Left hindlimb (tissue), 1 donor: ENCODE results near the gene KIFAP3.
A peak's percentile ranks its signal among the peaks of the same experiment; 100 is the strongest.
"Not testable (repeated sequence)": the region's sequence is repeated elsewhere in the genome, so short reads cannot be mapped to it uniquely, and the experiment has no call there.

ENCODE experiments used
- DNase-seq: peaks from one replicate; pipeline ENCODE4 v3.0.0-alpha.2; 2018

KIFAP3 gene

DNA sequence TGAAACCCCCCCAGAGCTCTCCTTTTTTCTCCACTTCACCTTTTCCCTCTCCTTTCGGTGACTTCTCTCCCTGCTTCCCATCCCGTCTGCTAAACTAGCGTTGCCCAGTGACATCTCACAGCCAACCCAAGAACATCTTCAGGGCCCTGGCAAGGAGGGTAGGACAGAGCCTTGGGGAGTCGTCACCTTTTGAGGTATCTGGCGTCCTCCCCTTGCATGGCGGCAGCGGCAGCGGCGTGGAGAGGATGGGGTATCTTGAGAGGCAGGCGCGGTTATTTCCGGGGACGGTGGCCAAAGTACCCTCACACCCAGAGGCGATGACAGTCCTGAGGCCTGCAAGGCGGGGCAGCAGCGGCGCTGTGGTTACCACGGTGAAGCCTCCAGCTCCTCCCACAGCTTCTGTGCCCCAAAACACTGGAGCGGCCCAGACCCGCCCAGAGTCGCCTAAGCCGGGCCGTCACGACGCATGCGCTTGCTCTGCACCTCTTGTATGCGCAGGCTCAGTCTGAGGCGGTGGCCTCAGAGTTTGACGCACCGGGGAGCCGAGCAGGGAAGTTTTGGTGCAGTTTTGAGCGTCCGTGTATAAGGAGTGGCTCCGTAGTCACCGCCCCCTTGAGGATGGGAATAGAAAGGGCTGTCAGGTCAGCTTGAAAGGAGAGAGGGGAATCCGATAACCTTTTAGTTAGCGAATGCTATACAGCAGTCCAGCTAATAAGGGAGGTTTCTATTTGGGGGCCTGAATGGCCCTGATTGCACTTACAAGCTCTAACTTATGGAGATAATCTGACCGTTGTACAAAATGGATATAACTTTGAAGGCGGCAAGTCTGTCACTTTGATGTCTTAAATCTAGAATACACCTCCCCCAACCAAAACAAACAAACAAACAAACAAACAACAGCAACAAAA lies at the start of gene KIFAP3:
KIFAP3 (minus strand) TSS at position 446 of the 908 bp plus-strand sequence; CDS start at position 218, 228 bp downstream.
- peak; percentile 98 for DNase-seq

DNA sequence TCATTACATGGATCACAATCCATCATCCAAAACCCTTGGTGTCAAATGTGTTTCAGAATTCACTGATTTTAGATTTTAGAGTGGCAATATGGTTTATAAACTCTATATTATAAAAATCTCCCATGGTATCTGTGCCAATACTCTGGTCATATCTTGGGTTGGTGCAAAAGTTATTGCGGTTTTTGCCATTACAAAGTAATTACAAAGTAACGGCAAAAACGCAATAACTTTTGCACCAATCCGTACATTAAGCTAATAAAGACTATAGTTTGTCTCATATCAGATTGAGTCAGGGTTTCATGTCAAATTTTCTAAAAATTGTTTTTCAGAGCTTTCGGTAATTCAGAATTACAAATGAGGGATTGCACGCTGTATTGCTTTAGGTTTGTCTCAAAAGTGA lies 47.9 kb upstream of the KIFAP3 start:
- DNase-seq: no peak

DNA sequence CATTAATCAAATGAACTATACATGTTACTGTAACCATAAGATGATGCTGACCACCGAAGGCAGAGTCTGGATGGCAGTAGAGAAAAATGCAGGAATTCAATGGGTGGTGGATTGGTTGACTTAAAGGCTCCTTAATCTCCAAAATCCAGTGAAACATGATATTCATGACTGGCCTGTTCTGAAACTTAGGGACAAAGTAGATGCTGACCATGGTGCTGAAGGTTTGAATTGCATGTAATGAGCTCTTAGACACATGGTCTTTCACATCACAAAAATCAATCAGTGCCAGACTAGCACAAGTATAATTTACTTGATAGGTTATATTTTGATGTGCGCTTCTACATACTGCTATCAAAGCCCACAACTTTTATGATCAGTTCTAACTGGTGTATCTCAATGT lies 40.4 kb upstream of the KIFAP3 start:
- DNase-seq: no peak

DNA sequence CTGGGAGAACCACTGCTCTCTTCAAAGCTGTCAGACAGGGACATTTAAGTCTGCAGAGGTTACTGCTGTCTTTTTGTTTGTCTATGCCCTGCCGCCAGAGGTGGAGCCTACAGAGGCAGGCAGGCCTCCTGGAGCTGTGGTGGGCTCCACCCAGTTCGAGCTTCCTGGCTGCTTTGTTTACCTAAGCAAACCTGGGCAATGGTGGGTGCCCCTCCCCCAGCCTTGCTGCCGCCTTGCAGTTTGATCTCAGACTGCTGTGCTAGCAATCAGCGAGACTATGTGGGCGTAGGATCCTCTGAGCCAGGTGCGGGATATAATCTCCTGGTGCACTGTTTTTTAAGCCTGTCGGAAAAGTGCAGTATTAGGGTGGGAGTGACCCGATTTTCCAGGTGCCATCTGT lies 38.6 kb upstream of the KIFAP3 start:
- DNase-seq: not testable (repeated sequence)

DNA sequence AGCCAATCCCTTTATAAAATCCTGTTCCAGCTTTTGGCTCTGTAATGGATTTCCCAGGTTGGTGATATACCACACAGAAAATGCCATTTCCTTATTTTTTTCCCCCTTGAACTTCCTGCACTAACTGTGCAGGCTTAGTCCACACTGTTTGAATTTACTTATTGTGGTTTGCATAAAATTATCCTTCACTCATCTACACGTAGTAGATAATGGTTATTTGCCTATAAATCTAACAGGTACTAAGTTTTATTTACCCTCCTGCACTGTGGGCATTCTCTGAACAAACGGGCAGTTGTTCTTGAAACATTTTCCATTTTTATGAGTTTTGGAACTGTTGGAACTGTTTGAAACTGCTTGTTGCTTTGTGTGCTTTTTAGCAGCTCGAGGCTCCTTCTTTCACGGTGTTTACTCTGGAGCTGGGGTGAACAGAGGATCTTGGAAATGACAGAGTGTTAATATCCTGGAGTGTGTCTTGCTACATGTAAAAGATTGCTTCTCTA lies 23.0 kb upstream of the KIFAP3 start:
- no peak for DNase-seq

DNA sequence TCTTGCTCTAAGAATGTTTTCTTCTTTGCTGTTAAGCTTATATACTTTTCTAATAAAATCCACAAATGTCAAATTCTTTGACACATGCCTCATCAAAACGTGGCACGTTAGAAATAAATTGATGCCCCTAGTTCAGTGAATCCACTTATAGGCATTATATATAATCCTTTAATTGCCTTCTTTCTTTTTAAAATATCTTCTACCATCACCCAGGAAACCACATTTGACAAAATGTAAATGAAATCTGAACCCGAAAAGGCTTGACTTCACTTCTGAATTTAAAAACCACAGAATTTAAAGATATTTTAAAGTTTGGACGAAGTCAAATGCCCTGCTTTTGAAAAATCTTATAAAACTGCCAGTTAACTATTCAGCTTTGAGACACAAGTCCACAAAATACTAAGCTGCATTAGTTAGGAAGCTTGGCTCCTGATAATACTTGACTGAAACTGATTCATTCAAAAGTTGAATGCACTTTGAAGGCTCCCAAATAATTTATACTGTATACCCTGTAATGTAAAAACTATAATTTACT lies 22.4 kb upstream of the KIFAP3 start:
- no peak for DNase-seq

DNA sequence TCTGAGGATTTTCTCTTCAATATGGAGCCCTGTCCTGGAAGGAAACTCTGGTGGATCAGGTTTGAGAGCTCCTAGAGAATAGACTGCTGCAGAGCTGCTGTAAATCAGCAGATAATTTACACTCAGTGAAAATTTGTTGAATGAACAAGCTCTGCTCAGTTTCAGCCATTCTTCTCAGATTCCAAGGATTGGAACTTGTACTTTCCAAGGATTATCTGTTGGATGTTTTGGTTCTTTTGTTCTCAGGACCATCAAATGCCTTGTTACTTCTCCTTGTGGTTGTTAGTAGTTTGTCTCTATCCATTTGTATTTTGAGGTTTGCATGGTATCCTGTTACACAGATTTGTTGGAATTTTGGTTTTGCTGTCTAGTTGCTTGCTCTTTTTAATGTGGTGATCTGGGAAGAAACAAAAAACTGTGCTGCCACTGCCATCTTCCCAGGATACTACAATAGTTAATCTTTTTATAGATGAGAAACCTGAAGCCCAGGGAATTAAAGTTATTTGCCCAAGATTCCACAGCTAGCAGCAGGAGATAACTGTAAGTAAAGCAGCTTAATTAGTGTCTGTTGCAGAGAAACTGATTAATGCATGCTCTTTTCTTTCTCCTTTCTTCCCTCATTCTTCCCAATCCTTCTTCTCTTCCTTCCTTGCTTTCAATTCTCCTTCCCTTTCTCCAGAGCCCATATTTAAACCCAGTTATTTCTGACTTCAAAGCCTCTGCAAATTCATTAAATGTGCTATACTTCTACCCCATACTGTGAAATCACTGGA lies 21.7 kb upstream of the KIFAP3 start:
- DNase-seq: no peak

DNA sequence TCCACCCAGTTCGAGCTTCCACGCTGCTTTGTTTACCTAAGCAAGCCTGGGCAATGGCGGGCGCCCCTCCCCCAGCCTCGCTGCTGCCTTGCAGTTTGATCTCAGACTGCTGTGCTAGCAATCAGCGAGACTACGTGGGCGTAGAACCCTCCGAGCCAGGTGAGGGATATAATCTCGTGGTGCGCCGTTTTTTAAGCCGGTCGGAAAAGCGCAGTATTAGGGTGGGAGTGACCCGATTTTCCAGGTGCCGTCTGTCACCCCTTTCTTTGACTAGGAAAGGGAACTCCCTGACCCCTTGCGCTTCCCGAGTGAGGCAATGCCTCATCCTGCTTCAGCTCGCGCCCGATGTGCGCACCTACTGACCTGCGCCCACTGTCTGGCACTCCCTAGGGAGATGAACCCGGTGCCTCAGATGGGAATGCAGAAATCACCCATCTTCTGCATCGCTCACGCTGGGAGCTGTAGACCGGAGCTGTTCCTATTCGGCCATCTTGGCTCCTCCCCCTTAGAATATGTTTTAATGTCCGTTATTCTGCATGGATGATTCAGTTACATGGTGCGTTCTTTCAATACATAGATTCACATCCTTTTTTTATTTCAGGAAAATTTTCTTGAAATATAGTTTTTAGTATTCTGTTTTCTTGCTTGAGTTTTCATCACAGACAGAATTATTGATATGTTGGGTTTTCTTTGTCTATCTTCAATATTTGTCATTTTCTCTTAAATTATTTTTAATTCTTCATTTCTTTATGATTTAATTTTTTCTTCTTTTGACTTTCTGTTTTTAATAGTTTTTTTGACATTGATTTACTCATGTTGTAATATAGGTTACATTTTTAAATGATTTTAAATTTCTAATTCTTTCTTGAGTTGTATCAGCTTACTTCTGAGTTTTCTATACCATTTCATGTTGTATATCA lies 20.5 kb upstream of the KIFAP3 start:
- not testable (repeated sequence) for DNase-seq

DNA sequence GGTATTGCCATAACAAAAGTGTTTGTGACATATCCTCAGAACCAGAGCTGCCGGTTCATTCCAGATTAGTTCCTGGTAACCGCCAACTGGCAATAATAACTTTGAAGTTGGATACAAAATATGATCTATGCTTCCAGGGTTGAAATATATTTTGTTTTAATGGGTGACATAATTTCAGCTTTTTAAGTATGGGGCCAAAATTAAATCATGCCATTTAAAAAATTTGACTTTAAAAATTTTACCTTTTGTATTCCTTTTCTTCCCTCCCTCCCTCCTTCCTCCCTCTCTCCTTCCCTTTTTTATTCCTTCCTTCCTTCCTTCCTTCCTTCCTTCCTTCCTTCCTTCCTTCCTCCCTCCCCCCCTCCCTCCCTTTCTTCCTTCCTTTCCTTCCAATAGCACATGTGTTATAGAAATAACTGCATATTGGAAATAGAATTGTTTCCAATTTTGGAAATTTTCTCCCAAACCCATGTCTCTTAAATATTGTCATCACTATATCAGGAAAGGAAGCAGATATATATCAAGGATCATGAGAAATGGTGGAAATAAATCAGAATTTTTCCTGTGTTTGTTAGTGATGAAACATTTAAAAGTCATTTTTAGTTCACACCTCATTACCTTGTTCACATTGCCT lies 12.0 kb upstream of the KIFAP3 start:
- DNase-seq: no peak

DNA sequence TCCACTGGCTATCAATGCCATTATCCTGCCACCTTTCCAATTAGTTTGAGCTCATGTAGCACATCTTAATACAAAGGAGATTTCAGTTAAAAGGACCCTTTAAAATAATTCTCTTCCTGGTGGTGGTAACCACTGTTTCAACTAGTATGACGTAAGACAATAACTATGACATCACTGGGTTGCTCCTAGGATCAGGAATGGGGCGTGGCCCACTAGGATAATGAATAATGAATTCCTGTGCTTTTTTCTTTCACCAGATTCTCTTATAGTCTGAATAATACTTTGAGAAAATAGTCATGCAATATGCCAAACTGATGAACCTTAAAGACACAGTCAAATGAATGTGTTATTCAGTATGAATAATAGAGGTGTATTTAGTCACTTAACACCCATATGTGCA lies 10.6 kb upstream of the KIFAP3 start:
- DNase-seq: no peak

DNA sequence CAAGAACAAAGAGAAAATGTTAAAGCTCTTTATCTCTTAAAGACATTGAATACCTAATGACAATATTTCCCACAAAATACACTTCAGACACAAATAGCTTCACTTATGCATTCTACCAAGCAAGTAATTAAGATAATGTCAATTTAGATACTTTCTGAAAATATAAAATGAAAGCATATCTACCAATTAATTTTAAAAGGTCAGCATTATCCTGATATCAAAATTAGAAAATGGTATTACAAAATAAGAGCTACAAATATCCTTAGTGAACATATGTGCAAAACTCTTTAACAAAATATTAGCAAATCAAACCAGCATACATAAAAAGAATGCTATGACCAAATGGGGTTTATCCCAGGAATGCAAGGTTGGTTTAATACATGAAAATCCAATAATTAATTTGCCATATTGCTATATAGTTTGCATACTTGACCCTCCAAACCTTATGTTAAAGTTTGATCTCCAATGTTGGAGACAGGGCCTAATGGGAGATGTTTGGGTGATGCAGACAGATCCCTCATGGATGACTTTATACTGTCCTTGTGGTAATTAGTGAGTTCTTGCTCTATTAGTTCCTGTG lies 4.2 kb upstream of the KIFAP3 start:
- DNase-seq: no peak

DNA sequence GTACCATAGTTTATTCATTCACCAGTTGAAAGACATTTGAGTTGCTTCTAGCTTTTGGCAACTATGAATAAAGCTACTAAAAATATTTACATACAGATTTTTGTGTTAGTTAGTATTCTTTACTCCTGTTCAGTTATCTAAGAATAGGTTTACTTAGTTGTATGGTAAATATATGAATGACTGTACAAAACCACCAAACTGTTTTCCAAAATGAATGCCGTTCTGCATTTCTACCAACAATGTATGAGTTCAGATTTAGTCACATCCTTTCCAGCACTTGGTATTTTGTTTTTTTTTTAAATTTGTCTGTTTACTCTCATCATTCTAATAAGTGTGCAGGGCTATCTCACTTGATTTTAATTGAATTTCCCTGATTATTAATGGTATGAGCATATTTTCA lies 3.4 kb upstream of the KIFAP3 start:
- no peak for DNase-seq

DNA sequence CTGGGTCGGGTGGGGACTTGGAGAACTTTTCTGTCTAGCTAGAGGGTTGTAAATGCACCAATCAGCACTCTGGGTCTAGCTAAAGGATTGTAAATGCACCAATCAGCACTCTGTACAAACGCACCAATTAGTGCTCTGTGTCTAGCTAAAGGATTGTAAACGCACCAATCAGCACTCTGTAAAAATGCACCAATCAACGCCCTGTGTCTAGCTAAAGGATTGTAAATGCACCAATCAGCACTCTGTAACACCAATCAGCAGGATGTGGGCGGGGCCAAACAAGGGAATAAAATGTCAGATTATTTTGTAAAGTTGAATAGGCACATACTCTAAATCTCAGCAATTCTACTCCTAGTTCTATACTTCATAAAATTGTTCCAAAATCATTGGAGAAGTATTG lies 2.5 kb upstream of the KIFAP3 start:
- DNase-seq: not testable (repeated sequence)

DNA sequence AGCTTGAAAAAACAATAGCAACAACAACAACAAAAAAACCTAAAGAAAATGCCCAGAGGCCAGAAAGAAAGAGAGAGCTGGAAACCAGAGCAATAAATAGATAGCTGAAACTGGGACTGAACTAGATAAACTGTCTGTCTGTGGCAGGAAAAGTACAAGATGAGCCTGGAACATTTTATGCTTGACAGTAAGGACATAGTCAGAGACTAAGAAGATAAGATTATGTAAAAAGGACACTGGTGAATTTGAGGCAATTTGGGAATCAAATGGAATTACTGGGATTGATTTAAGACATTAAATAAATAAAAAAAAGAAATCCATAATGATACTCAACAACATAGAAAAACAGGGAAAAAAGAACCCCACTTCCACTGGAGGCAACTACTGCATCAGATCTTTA lies 1.7 kb upstream of the KIFAP3 start:
- no peak for DNase-seq

DNA sequence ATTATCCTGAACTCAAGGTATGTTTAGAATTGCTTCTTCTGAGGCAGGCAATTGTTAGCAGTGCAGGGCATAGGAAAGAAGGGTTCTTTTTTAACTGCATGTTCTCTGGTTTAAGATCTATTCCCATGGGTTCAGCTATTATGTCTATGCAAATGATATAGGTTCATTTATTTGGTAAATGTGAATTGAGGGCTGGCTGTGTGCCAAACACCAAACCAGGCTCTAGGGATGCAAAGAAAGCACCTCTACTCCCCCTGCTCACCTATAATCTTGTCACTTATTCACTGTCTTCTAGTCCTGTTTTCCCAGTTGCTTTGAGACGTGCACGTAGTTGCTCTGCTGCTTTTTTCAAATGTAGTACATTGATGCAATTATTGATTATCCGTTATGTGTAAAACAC lies 691 bp upstream of the KIFAP3 start:
- DNase-seq: no peak

DNA sequence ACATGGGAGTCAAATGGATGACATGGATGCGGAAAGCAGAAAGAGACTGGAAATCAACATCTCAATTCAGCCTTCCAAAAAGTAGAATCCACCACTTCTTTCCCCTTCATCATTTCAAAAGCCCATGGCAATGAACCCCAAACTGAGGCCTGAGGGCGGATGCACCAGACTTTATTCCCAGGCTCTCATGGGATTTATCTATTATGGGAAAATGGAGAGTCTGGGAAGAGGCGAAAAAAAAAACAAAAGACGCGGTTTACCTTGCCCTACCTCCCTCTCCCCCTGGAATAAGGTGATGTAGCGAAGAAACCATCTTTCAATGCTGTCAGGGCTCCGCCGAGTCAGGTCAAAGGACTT lies 624 bp downstream of the KIFAP3 start:
- no peak for DNase-seq

DNA sequence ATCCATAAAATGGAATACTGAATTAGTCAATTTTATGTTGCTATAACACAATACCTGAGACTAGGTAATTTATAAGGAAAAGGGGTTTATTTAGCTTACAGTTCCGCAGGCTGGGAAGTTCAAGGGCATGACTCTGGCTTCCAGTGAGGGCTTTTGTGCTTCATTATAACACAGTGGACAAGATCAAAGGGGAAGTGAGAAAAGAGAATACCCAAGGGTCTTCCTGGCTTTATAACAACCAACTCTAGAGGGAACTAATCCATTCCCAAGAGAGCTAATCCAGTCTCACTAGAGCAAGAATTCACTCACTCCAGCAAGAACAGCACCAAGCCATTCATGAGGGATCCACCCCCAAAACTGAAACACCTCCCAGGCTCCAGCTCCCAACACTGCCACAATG lies 3.1 kb downstream of the KIFAP3 start:
- DNase-seq: no peak

DNA sequence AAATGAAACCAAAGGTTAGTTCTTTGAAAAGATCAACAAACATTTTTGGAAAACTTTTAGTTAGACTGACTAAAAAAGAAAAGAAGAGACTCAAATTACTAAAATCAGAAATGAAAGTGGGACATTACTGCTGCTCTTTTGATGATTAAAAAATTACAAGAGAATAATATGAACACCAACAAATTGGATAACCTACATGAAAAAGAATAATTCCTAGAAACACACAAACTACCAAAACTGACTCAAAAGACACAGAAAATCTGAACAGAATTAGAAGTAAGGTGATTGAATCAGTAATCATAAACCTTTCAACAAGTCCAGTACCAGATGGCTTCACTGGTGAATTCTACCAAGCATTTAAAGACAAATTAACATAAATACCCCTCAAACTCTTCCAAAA lies 5.6 kb downstream of the KIFAP3 start:
- DNase-seq: no peak

DNA sequence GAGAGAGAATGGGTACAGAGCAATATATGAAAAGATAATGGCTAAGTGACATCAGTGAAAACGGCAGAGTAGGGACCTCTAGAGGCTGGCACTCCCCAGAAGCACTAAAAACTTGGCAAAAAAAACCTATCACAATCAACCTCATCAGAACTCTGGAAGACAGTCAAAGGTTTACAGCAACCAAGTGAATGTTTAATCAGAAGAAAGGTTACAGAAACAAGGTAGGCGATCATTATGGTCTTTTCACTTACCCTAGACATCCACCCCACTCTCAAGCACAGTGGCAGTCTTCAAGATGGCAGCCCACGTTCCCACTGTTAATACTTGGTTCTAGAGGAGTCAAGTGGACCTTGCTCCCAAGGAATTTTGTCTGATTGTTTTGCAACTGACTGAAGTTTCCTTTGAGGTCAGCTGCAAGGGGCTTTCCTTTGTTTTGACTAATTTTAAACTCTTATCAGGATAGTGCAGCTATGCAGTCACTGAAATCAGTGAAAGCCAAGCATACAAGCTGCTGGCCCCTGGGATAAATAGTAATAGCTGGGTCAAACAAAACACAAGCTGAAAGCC lies 7.2 kb downstream of the KIFAP3 start:
- DNase-seq: no peak

DNA sequence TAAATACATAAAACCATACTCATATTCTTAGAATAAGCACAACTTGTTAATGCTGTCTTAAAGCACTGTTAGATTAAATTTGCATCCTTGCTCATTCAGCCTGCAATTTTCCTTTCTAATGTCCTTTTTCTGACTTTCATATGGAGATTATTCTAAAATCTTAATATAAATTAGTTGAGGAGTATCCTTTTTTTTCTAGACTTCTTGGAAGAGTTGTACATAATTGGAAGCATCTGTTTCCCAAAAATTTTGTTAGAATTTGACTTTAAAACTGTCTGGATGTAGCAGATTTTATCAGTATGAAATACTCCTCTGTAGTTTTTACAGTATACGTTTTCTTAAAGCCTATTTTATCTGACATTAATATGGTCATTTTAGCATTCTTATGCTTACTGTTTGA lies 9.7 kb downstream of the KIFAP3 start:
- no peak for DNase-seq

DNA sequence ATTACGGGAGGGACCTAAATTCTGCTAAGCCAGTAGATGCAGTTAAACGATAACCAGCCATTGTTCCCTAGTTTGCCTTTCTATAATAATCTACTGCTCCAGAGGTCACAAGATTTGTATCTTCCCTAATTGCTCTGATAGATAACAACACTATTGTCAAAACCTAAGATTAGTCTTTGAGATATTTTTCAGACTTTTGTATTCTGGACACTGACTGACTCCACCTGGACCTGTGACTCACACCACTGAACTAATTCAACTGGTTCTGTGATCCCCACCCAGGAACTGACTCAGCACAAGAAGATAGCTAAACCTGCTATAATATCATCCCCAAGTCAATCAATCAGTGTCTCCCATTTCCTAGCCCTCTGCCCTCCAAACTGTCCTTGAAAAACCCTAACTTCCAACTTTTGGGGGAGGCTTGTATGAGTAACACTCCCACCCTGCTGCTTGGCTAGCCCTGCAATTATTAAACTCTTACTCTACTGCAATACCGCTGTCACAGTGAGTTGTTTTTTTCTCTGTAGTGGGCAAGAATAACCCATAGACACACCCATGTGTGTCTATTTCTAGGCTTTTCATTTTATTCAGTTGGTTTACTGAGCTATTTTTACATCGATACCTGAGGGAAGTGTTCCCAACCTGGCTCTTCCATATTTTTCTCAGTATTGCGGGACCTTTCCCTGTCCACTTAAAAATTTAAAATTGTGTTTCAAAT lies 11.2 kb downstream of the KIFAP3 start:
- no peak for DNase-seq
